GM19328 (cell line): ENCODE measurements around the gene AFAP1.

Source experiments
- ATAC-seq: cut with Tn5 transposase; IDR thresholded peaks from one replicate; pipeline ENCODE4 v1.9.1; 2021; ENCODE audit warnings: mild to moderate bottlenecking, moderate library complexity; ENCODE audit not compliant: unreplicated experiment

Gene AFAP1

DNA sequence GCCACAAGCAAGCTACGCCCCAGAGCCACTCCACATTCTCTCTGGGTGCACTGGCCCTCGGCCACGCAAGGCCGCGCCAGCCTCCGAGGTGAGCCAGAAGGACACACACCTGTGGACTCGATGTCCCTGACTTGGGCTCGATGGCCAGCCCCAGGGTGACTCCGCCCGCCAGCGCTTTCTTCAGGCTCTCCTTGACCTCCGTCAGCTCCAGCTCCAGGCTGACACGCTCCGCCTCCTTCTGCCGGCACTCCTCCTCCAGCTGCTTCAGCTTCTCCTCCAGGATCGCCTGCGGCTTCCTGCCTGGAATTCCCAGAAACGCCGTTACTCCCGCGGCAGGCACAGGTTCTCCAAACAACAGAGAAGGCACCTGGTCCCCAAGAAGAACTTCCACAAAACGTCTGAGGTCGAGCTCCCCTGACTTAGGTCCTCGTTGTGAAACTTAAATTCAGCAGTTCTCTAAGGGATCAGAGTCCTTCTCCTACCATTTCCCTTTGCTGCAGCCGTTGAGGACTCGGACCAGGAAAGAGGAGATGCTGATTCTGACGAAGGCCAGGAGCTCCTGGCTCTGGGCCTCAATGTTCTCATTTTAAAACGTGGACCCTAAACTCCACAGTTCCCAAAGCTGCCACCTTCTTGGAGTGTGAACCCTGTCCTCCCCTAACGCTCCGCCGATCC lies 166.8 kb downstream of the AFAP1 start:
- no peak for ATAC-seq

DNA sequence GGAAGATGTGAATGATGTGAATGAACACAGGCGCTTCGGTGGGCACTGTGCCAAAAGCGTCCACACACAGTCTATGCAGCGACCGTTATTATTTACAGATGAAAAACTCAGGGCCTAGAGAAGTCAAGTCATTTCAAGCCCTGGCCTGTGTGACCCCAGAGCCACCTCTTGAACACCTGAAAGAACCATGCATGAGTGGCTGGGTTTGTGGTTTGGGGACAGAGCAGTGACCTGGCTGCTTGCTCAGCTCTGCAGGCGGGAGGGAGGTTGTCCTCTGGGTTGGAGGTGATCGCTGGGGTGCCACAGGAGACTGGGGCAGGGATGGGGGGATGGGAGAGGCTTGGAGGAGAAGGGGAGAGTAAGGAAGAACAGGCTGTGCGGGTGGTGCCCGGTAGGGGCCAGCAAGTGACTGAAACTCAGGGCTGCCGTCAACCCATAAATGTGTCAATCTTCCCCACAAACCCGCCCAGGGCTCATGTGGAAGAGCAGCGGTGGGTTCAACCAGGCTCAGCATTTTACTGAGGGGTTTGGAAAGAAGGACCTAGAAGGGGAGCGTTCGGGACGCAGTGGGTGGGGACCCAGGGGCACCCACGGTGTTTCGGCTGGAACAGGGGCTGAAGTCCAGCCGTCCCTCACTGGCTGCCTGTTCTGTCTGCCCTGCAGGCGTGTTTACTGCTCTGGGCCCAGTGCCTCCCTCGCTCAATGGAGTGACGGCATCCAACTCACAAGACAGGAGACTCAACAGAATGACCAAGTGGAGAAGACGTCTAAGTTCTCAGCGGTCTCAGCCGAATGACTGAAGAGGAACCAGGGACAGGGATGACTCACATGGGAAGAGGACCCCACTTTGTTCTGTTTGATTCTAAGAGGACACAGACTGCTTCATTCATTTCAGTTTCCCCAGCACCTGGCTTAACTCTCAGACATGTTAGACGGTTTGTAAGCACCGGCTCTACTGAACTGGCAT lies 167.8 kb downstream of the AFAP1 start:
- ATAC-seq = peak; percentile 66

DNA sequence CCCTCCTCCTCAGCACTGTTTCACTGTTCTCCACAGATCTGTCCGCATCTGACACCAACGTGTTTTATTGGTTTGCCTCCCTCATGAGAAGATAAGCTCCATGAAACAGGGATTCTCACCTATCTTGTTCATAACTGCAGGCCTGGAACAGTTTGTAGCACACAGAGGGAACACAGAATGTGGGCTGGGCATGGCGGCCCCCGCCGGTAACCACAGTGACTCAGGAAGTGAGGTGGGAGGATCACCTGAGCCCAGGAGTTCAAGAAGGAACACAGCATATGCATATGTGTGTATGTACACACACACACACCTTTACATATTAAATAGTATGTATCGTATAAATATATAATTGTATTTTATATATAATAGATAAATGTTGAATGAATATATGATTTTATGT lies 168.6 kb downstream of the AFAP1 start:
- no peak for ATAC-seq

DNA sequence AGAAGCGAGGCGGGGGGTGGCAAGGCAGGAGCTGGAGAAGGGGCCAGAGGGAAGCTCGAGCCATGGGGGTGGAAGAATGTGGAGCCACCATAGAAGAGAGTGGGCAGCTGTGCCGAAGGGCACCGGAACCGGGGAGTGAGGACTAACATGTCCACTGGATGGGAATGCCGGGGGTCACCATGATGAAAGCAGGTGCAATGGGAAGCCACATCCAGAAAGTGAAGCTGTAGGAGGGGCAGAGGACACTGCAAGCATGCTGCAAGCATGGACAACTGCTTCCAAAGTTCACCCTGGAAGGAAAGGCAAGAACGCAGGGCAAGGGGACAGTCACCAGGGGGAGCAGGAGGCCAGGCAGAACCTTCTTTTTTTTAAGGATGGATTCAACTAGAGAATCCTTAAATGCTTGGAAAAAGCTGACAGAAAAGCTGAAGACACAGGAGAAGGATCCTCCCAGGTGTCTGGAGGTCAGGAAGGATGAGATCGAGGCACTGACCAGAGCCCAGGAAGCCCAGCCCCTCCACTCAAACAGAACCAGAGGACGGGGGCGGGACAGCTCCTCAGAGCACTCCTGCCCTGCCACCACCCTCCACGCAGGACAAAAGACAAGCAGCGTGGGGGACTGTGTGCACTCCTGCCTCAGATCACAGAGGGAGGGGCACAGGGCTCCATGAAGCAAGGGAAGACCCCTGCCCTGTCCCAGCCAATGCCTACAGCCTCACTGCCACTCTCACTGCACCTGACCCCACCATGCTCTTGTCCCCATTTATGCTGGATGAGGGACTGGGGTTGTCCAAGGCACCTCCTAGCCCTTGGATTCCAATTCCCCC lies 169.2 kb downstream of the AFAP1 start:
- ATAC-seq = no peak

DNA sequence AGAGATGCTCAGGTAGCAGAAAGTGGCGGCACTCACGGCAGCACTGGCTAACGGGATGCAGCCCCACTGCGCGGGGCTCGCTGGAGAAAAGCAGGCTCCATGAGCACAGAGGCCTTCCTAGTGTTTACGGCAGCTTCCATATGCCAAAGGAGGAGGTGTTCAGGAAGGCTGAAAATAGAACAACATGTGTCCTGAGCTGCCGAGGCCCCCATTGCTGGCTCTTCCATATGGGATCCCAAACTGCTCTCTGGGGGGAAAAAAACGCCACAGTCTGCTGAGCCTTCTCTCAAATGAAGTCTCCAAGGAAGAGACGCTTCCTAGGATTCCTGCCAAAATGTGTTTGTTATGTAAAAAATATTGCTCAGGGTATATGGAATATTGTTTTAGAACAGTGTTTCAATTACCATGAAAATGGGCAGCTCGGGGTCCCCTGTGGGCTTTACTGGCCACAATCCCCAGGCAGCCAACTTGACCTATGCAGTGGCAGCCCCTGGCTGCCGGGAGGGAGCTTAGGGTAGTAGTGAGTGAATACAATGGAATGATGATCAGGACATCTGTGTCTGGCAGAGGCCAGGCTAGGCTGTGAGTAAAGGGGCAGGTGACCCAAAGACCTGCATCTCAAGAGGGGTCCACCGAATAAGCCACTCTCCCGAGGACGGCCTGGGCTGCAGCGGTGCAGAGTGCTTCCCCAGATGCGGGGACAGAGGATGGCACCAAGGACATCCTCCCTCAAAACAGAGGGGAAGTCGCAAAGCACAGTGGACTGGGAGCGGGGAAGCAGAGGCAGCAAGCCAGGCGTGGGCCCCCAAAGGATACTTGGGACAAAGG lies 170.1 kb downstream of the AFAP1 start:
- no peak for ATAC-seq

DNA sequence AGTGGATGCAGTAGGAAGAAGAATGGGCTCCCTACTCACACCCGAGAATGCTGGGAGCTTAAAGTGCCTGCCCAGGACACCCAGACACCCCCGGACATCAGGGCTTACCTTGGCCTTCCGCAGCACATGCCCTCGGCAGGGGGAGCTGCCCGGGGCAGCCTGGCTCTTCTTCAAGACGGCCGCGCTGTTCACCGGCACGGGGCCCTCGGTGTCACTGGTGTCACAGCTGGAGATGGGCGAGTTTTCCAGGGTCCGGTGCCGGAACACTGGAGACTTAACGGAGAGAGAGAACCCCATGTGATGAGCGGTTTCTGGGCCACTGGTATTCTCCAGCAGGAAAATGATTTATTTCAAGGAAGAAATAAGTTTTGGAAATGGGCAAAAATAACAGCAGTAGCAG lies 170.9 kb downstream of the AFAP1 start:
- no peak for ATAC-seq

DNA sequence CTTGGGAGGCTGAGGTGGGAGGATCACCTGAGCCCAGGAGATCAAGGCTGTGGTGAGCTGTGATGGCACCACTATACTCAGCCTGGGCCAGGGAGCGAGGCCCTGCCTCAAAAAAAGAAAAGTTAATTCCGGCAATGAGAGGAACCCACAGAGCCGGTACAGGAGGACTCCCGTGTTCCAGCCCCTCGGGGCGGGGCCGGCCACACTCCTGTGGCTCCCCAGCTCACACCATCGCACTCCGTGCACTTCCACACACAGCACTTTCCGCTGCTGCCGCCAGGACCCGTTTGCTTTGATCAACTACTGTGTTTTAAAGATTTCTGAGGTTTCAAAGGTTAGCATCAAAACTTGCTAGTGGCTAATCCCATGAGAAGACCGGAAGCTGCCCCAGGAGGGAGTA lies 171.7 kb downstream of the AFAP1 start:
- no peak for ATAC-seq

DNA sequence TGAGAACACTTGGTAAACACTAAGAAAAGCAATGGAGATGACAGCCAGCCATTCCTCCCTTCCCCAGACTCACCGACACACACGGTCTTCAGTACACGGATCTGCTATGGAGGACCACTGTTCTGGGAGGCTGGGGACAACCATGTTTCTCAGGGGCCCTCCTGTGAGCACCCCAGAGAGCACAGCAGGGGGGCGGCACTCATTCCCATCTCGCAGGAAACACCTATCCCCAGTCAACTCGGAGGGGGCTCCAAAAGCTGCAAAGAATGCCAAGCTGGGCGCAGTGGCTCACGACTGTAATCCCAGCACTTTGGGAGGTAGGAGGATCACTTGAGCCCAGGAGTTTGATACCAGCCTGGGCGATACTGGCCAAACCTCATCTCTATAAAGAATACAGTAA lies 172.1 kb downstream of the AFAP1 start:
- no peak for ATAC-seq

DNA sequence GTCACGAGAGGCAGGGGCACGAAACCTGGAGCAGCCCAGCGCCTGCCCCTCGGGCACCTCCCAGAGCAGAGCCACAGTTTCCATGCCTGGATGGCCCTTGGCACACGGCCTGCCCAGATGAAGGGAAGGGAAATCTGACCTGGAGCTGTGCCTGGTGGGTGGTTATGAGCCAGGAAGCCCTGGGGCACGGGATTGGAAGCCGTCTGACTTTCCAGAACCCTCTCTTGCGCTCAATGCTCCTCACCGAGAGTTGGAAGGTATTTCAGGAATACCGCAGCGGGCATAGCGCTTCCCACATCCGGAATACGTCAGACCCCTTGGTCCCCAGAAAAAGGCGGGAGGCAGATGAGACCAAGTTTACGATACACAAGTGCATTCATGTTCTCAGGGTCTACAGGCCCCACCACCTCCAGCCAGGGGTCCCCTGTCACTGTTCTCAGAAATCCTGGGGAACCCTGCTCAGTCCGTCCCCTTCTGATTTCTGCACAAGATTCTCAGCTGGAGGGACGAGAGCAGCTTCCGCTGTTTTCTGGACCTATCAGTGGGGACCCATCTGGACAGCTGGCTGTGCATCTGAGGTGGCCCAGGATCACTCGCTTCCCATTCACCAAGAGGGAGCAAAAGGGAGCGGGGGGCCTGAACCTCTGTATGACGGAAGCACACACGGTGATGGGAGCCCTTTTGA lies 172.9 kb downstream of the AFAP1 start:
- ATAC-seq = no peak

DNA sequence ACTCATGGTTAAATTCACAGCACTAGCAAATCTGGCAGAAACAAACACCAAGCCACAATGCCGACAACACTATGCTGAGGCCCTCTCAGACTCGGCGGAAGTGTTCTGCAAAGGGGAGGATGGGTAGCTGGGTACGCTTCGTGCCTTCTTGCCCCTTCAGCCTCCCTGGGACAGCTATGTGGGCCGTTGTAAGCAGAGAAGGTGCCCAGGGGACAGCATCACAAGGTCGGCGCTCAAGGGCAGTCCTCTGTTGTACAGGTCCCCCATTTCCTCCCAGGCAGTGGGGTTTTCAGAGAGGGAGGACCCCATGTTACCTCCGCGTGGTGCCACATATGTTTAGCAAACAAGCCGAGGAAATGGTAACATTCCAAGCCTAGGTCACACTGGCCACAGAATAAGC lies 173.6 kb downstream of the AFAP1 start:
- ATAC-seq = no peak

DNA sequence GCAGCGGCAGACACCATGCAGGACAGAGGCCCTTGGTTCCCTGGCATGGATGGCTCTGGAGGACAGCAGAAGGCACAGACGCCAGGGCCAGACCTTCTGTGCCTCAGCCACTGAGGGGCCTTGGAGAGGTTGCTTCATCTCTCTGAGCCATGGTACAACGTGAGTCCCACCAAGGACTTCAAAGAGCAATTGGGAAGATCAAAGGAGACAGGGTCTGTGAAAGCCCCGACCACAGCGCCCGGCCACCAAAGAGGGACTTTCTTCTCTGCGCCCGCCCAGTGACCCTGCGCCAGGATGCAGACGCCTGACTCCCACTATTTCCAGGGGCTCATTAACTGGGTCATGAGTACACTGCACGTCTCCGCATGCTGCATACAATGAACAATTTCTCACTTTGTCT lies 174.0 kb downstream of the AFAP1 start:
- ATAC-seq = no peak

DNA sequence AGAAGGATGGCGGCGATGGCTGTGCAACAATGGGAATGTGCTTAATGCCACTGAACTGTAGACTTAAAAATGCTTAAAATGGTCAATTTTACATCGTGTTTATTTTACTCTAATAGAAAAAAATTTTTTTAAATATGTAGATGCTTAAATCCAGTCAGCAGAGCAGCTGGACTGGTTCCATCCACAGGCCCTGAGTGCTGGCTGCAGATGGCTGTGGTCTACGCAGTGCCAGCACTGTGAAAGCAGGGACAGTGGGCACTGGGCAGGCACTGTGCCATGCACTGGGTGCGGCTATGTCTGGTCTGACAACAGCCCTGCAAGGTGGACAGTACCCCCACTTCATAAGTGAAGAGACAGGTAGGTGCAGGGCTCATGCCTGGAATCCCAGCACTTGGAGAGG lies 175.2 kb downstream of the AFAP1 start:
- no peak for ATAC-seq

DNA sequence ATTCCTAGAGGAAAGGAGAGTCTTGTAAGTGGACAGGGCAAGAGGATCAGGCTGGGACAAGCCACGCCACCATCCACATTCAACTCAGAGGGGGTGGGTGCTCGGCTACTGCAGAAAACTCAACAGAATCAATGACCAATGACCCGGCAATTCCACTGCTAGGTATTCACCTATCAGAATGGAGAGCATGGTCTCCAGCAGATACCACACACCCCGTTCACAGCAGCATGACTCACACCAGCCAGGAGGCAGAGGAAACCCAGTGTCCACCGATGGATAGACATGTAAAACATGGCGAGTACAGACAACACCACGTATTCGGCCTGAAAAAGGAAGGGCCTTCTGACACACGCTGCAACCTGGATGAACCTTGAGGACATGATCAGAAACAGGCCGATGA lies 175.9 kb downstream of the AFAP1 start:
- no peak for ATAC-seq

DNA sequence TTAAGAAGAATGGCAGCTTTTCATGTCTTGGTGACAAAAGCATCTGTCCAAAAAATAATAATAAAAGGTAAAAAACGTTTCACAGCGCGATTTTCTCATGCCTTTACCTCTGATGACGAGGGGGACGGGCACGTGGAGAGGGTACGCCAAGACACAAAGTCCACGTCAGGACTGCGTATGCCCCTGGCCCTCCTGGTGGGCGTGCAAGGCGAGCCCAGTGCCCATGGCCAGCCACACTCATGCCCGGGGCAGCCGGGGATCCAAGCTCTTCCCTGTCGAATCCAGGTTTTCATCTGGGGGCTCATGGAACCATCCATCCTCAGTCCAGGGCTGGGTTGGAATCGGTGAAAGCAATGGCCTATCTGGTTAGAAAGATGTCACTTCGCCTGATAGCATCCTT lies 176.6 kb downstream of the AFAP1 start:
- no peak for ATAC-seq

DNA sequence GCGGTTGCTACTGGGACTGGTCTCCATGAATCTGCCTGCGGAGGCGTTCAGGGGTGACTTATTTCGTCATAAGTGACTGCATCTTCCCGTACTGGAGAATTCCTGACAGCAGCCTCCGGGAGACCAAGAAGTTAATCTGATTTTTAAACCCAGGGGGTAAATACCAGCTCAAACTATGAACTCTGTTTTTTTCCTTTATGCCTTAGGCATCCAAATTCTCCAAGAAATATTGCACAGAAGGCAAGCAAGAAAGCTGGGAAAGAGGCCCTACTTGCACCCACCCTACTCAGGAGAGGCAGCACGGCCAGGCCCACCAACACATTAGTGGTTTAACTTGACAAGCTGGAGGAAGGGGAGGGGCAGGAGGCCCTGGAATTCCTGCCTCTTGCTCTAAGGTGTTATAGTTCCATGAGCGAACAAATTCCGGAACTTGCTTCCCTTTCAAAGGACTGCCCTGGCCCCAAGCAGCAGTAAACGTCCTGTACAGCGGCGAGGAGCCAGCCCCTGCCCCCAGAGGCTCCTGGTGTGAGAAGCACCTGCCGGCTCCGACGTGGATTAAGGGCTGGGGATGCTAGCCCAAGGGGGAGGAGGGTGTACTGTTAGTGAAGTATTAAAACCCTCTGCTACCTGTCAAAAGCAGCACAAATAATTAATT lies 177.2 kb downstream of the AFAP1 start:
- no peak for ATAC-seq

DNA sequence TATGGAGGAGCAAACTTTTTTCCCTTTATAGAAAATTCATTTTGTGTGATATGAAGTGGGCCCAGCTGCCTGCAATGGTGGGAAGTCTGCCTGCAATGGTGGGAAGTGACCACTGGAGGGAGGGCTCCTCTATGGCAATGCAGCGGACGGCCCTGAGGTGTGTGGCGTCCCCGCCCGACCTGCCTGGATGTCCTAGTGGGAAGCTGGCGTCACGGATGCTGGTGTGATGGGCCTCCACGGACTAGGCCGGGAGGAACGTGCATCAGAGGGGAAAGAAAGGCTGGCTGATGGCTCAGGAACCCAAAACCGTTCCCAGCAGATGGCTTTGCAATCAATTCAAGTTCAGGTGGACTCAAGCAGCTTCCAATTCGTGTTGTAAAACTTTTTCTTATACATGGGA lies 177.9 kb downstream of the AFAP1 start:
- ATAC-seq = peak; percentile 60

DNA sequence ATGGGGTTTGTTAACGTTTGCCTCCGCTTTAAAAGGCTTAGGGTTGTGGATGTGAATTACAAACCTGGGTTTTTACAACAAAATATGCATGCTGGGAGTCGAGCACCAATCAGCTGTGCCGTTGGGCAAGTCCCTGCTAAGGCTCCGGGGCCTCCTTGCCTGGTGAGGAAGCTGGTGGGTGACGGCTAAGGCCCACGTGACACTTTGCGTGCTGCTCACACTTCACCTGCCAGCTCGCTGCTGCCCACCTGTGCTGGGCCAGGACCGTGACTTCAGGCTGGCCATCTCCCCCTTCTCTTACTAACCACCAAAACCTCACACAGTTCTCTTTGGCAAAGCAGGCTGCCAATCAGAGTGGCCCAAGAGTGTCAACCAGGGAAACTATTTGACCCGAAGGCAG lies 178.3 kb downstream of the AFAP1 start:
- no peak for ATAC-seq

DNA sequence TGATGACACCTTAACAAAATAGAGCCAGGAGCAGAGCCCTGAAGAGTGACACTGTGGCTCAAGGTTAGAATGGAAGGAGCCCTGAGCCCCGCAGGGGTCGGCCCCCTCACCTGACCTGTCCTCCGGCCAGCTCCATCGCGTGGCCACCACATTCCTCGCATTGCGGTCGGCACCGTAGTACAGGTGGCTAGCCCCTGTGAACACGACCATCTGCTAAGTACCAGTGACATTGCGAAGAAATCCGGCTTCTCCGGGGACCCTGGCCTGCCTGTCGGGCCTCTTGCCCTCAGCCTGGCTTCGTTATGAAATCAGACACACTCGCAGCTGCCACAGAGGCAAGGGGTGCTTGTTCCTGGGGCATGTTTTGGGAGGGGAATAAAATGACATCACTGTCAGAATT lies 179.0 kb downstream of the AFAP1 start:
- no peak for ATAC-seq

DNA sequence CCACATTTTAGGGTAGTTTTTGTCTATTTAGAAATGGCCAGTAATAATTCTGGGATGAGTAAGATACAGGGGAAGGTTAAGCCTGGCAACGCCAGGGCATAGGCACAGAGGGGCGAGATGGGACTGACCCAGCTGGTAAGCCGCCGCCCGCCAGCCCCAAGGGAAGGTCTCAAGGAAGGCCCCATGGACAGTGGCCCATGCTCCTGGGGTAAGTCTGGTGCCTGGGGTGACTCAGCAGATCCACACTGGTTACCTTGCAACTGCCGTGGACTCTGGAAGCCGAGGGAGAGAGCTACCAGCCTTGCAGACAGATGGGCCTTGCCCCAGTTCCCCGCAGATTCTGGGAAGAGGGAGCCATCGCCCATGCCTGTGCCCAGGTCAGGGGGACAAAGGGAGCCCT lies 179.4 kb downstream of the AFAP1 start:
- no peak for ATAC-seq

DNA sequence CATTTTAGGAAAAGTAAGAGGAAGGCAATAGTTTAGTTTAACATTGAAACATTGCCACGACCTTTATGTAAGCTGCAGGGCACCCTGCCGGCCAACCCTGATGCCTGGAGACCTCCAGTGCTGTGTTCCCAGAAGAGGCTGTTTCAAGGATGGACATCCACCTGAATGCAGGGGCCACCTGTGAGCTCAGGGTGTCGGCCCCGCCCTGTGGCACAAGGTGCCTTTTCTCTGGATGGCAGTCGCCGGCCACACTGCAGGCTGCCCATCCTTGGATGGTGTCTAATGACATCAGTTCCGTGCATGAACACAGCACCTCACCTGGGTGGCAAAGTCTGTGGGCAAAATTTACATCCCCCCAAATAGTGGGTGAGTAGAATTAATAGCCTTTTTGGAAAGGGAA lies 180.0 kb downstream of the AFAP1 start:
- no peak for ATAC-seq
